IPS-20b (cell line): ENCODE measurements around the gene PTPN6.
"Not testable (repeated sequence)": the region's sequence is repeated elsewhere in the genome, so short reads cannot be mapped to it uniquely, and the experiment has no call there.

Source experiments
- H3K27ac ChIP-seq: one replicate; pipeline ENCODE4 v1.5.1; 2013; ENCODE audit warnings: low read length
- H3K27me3 ChIP-seq: 2 replicates; pipeline ENCODE4 v1.6.1; 2013; ENCODE audit warnings: mild to moderate bottlenecking, low read length, inconsistent platforms; ENCODE audit not compliant: insufficient read depth
- H3K36me3 ChIP-seq: 2 replicates; pipeline ENCODE4 v1.6.1; 2013; ENCODE audit warnings: low read depth, mild to moderate bottlenecking, inconsistent platforms, low read length, moderate library complexity; ENCODE audit not compliant: insufficient read depth
- H3K4me1 ChIP-seq: 2 replicates; pipeline ENCODE4 v1.6.1; 2013; ENCODE audit warnings: mild to moderate bottlenecking, control low read depth, inconsistent platforms, low read length, moderate library complexity; ENCODE audit not compliant: insufficient read depth
- H3K4me3 ChIP-seq: 2 replicates; pipeline ENCODE4 v1.5.1; 2013; ENCODE audit warnings: mild to moderate bottlenecking, low read length, inconsistent platforms
- H3K9ac ChIP-seq: 2 replicates; pipeline ENCODE4 v1.6.1; 2013; ENCODE audit warnings: low read depth, mild to moderate bottlenecking, inconsistent platforms, low read length, moderate library complexity
- H3K9me3 ChIP-seq: 2 replicates; pipeline ENCODE4 v1.6.1; 2013; ENCODE audit warnings: mild to moderate bottlenecking, low read depth, low read length, inconsistent platforms; ENCODE audit not compliant: insufficient read depth

Gene PTPN6

GRCh38 chr12:6950811-6951540 lies at the start of gene PTPN6:
Gene PTPN6 (plus strand): TSS chr12:6951356. CDS start chr12:6951513, 157 bp downstream.
- Histone ChIP-seq H3K9ac (no peak within 1 kb of the TSS), H3K4me3 (no peak within 1 kb of the TSS), H3K36me3 (no peaks in the 10 kb centered on the region), H3K9me3 (no peaks in the 10 kb centered on the region), H3K27me3 (no peaks in the 10 kb centered on the region), H3K27ac (no peak within 1 kb of the TSS), H3K4me1 (peaks cover 7% of the 10 kb centered on the region; the same call in 1 of the 2 replicates)

- H3K4me3 ChIP-seq = no peak overlapping the region
- H3K36me3 ChIP-seq = no peaks in the 10 kb centered on the region
- H3K27ac ChIP-seq = no peak overlapping the region
- no peak overlapping the region for H3K9ac ChIP-seq
- H3K4me1 ChIP-seq = peaks cover 5% of the 10 kb centered on the region; the same call in 1 of the 2 replicates
- H3K9me3 ChIP-seq = no peaks in the 10 kb centered on the region
- H3K27me3 ChIP-seq = peaks cover 14% of the 10 kb centered on the region
Observed at GRCh38 chr12:6902448-6902847, 48.7 kb upstream of the PTPN6 start.

- Histone ChIP-seq H3K36me3 (no peaks in the 10 kb centered on the region), H3K27me3 (peaks cover 14% of the 10 kb centered on the region), H3K27ac (peak overlapping the region; percentile 49), H3K9ac (peak overlapping the region; percentile 68; the same call in 1 of the 2 replicates), H3K9me3 (no peaks in the 10 kb centered on the region), H3K4me3 (peak overlapping the region; percentile 50; the same call in 1 of the 2 replicates), H3K4me1 (peaks cover 5% of the 10 kb centered on the region; the same call in 1 of the 2 replicates)
Observed at GRCh38 chr12:6903722-6904121, 47.4 kb upstream of the PTPN6 start.

GRCh38 chr12:6904280-6905276 lies 46.6 kb upstream of the PTPN6 start, which contains the start of gene LRRC23:
Gene LRRC23 (plus strand): TSS chr12:6904822. CDS start chr12:6905634, 812 bp downstream.
- H3K4me1 ChIP-seq = peaks cover 5% of the 10 kb centered on the region; the same call in 1 of the 2 replicates
- H3K27ac ChIP-seq = peak within 1 kb of the TSS; percentile 49
- peak within 1 kb of the TSS; percentile 75 for H3K4me3 ChIP-seq
- peaks cover 14% of the 10 kb centered on the region for H3K27me3 ChIP-seq
- no peaks in the 10 kb centered on the region for H3K9me3 ChIP-seq
- H3K9ac ChIP-seq = peak within 1 kb of the TSS; percentile 73; the same call in 1 of the 2 replicates
- H3K36me3 ChIP-seq = no peaks in the 10 kb centered on the region

GRCh38 chr12:6905414-6906040 lies 45.6 kb upstream of the PTPN6 start:
- Histone ChIP-seq H3K9me3 (no peaks in the 10 kb centered on the region), H3K9ac (peak overlapping the region; percentile 73; the same call in 1 of the 2 replicates), H3K4me3 (peak overlapping the region; percentile 75), H3K27ac (no peak overlapping the region), H3K4me1 (peaks cover 5% of the 10 kb centered on the region; the same call in 1 of the 2 replicates), H3K27me3 (peaks cover 14% of the 10 kb centered on the region), H3K36me3 (no peaks in the 10 kb centered on the region)

GRCh38 chr12:6908141-6908540 lies 43.0 kb upstream of the PTPN6 start:
- H3K9me3 ChIP-seq, H3K27ac ChIP-seq, H3K9ac ChIP-seq, H3K36me3 ChIP-seq, H3K4me1 ChIP-seq, H3K4me3 ChIP-seq: not testable (repeated sequence)
- peaks cover 14% of the 10 kb centered on the region for H3K27me3 ChIP-seq

GRCh38 chr12:6909421-6910145 lies 41.6 kb upstream of the PTPN6 start:
- Histone ChIP-seq H3K27me3 (peaks cover 18% of the 10 kb centered on the region), H3K9ac (no peak overlapping the region), H3K4me3 (no peak overlapping the region), H3K9me3 (no peaks in the 10 kb centered on the region), H3K4me1 (peaks cover 4% of the 10 kb centered on the region; the same call in 1 of the 2 replicates), H3K27ac (no peak overlapping the region), H3K36me3 (no peaks in the 10 kb centered on the region)

GRCh38 chr12:6912164-6912935 lies 38.8 kb upstream of the PTPN6 start:
- H3K4me1 ChIP-seq = peaks cover 4% of the 10 kb centered on the region; the same call in 1 of the 2 replicates
- H3K27me3 ChIP-seq = peaks cover 5% of the 10 kb centered on the region

GRCh38 chr12:6914246-6914946 lies 36.8 kb upstream of the PTPN6 start, which contains the start of gene ENO2:
Gene ENO2 (plus strand): TSS chr12:6914580. CDS start chr12:6915833, 1,253 bp downstream.
- no peak within 1 kb of the TSS for H3K27ac ChIP-seq
- peaks cover 30% of the 10 kb centered on the region for H3K36me3 ChIP-seq
- peak within 1 kb of the TSS; percentile 75 for H3K9ac ChIP-seq
- H3K27me3 ChIP-seq = peaks cover 5% of the 10 kb centered on the region
- H3K4me3 ChIP-seq = peak within 1 kb of the TSS; percentile 81
- no peaks in the 10 kb centered on the region for H3K9me3 ChIP-seq
- H3K4me1 ChIP-seq = peaks cover 4% of the 10 kb centered on the region; the same call in 1 of the 2 replicates

More at GRCh38 chr12:6912164-6912935, 38.8 kb upstream of the PTPN6 start:
- Histone ChIP-seq H3K27ac (no peak overlapping the region), H3K9me3 (no peaks in the 10 kb centered on the region), H3K9ac (no peak overlapping the region), H3K36me3 (peaks cover 16% of the 10 kb centered on the region), H3K4me3 (no peak overlapping the region)
